ENCODE data around the gene FAM169A. TPM values are rescaled to one million over a fixed set of nuclear protein-coding genes. Genes with fewer than 3 reads are reported as not detected.
"Not testable (repeated sequence)": the region's sequence is repeated elsewhere in the genome, so short reads cannot be mapped to it uniquely, and the experiment has no call there.

The FAM169A gene
- total RNA-seq, 2 experiments from 2014 or later: 10.4 to 11.5 TPM

DNA sequence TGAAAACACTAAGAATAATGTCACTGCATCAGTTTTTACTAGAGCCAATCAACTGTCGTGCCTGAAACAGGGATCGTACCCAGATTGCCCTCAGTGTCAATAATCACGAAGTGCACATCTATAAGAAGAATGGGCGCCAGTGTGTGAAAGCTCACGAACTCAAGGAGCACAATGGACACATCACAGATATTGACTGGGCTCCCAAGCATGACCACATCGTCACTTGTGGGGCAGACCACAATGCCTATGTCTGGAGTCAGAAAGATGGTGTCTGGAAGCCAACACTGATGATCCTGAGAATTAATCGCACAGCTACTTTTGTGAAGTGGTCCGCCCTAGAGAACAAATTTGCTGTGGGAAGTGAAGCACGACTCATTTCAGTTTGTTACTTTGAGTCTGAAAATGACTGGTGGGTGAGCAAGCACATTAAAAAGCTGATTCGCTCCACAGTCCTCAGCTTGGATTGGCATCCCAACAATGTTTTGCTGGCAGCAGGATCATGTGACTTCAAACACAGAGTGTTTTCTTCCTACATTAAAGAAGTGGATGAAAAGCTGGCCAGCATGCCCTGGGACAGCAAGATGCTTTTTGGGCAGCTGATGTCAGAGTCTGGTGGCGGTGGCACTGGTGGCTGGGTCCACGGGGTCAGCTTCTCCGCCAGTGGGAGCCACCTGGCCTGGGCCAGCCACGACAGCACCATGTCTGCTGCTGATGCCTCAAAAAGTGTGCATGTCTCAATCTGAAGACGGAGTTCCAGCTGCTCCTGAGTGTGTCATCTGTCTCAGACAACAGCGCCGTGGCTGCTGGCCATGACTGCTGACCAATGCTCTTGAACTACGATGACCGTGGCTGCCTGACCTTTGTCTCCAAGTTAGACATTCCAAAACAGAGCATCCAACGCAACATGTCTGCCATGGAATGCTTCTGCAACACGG, 66.9 kb downstream of the FAM169A start:
- no peaks in the 10 kb centered on the region for H3K4me1 Mint-ChIP-seq (ENCODE audit: low read depth)
- no peak overlapping the region for H3K27ac Mint-ChIP-seq
- peaks cover 11% of the 10 kb centered on the region for H3K36me3 Mint-ChIP-seq (ENCODE audit: low read depth)
- H3K27me3 Mint-ChIP-seq: no peaks in the 10 kb centered on the region
- H3K9me3 Mint-ChIP-seq: no peaks in the 10 kb centered on the region
- POLR2A ChIA-PET: interaction anchor here (1.1 kb wide), 1 partner anchor 9 kb away, joined by 3 read pairs; no protein-coding TSS in a partner anchor
- no peak for ATAC-seq
- DNase-seq: no peak
- intact Hi-C loops (cut with micrococcal nuclease): no loop called here
- H3K4me3 Mint-ChIP-seq: no peak overlapping the region
- CTCF ChIA-PET: no interaction called here
- TF ChIP-seq, protein P1, sequence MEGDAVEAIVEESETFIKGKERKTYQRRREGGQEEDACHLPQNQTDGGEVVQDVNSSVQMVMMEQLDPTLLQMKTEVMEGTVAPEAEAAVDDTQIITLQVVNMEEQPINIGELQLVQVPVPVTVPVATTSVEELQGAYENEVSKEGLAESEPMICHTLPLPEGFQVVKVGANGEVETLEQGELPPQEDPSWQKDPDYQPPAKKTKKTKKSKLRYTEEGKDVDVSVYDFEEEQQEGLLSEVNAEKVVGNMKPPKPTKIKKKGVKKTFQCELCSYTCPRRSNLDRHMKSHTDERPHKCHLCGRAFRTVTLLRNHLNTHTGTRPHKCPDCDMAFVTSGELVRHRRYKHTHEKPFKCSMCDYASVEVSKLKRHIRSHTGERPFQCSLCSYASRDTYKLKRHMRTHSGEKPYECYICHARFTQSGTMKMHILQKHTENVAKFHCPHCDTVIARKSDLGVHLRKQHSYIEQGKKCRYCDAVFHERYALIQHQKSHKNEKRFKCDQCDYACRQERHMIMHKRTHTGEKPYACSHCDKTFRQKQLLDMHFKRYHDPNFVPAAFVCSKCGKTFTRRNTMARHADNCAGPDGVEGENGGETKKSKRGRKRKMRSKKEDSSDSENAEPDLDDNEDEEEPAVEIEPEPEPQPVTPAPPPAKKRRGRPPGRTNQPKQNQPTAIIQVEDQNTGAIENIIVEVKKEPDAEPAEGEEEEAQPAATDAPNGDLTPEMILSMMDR (IDR thresholded peaks at IDR 0.05): no peak

DNA sequence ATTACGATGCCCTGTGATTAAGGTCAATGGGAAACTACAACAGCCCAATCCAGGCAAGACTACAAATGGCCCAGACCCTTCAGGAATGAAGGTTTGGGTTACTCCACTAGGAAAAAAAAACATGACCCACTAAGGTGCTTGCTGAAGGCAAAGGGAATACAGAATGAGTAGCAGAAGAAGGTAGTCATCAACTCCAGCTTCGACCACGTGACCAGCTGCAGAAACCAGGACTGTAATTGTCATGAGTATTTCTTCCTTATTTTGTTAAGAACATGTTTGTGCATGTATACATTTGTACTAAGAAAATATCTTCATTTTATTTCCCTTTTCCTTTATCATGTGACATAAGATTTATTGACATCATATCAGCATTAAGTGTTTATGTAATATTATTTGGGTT, 74.5 kb downstream of the FAM169A start:
- H3K9me3 Mint-ChIP-seq; ATAC-seq; H3K4me3 Mint-ChIP-seq; CTCF ChIA-PET; H3K27me3 Mint-ChIP-seq; intact Hi-C loops (cut with micrococcal nuclease); POLR2A ChIA-PET; DNase-seq; H3K4me1 Mint-ChIP-seq (ENCODE audit: low read depth); H3K27ac Mint-ChIP-seq: not testable (repeated sequence)
- peaks cover 14% of the 10 kb centered on the region for H3K36me3 Mint-ChIP-seq (ENCODE audit: low read depth)

DNA sequence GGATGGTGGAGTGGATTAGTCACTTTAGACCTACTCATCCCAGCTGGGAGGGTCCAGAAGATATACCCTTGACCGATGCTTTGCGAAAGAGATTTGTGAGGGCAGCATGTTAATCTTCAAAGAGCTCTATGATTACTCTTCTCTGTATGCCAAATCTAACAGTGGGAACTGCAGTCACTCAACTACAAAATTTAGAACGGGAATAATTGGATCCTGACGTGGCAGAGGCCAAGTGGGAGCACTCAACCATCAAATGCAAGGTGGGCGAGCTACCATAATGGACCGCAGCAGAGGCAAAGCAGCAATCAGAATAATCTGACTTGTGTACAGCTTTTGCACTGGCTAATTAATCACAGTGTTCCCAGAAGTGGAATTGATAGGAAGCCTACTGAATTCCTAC, 78.8 kb downstream of the FAM169A start:
- Mint-ChIP-seq H3K4me1 (ENCODE audit: low read depth) (no peaks in the 10 kb centered on the region), H3K36me3 (ENCODE audit: low read depth) (peaks cover 7% of the 10 kb centered on the region), H3K27ac (no peak overlapping the region), H3K9me3 (no peaks in the 10 kb centered on the region), H3K4me3 (no peak overlapping the region), H3K27me3 (no peaks in the 10 kb centered on the region)
- CTCF ChIA-PET: interaction anchor here (1.0 to 1.6 kb wide), 2 partner anchors 9 to 21 kb away, joined by 4 read pairs; partner anchors contain the start of genes GFM2 and NSA2
- no peak for DNase-seq
- TF ChIP-seq, protein P1 (IDR thresholded peaks at IDR 0.05): no peak
- intact Hi-C loops (cut with micrococcal nuclease): no loop called here
- ATAC-seq: no peak
- POLR2A ChIA-PET: no interaction called here

DNA sequence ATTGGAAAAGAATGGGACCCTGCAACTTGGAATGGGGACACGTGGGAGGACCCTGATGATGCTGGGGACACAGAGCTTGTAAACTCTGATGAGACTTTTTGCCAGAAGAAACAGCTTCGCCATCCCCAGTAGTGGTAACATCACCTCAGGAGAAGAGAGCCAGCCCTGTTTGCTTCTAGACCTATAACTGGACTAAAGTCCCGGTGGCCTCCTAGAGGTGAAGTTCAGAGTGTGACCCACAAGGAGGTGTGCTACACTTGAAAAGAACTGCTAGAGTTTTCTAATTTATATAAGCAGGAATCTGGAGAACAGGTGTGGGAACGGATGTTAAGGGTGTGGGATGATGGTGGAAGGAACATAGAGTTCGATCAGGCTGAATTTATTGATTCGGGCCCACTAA, 79.3 kb downstream of the FAM169A start:
- H3K27me3 Mint-ChIP-seq: no peaks in the 10 kb centered on the region
- H3K9me3 Mint-ChIP-seq: no peaks in the 10 kb centered on the region
- ChIA-PET CTCF (interaction anchor here (1.0 to 1.6 kb wide), 2 partner anchors 9 to 20 kb away, joined by 4 read pairs; partner anchors contain the start of genes GFM2 and NSA2), POLR2A (no interaction called here)
- ATAC-seq (no peak), DNase-seq (no peak)
- intact Hi-C loops (cut with micrococcal nuclease): no loop called here
- no peak overlapping the region for H3K27ac Mint-ChIP-seq
- H3K36me3 Mint-ChIP-seq (ENCODE audit: low read depth): peaks cover 4% of the 10 kb centered on the region
- H3K4me3 Mint-ChIP-seq: no peak overlapping the region
- TF ChIP-seq, protein P1 (IDR thresholded peaks at IDR 0.05): no peak
- H3K4me1 Mint-ChIP-seq (ENCODE audit: low read depth): no peaks in the 10 kb centered on the region

DNA sequence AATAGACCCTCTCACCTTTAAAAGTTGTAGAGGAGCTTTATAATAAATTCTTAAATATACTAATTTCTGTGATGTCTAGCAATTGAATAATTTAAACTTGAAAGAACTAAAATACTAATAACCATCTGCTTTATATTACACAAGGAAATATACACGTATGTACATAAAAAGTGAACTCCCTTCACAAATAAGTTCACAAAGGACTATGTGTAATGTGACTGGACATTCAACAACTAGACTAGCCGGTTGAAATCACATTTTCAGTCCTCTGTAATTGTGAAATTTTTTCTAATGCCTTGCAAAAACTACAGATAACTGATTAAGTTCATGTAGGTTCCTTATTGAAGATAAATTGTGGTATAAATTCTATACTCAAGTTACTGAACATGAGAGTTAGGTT, 87.6 kb downstream of the FAM169A start:
- Mint-ChIP-seq H3K9me3 (no peaks in the 10 kb centered on the region), H3K4me3 (no peak overlapping the region), H3K27ac (peak overlapping the region; percentile 20), H3K36me3 (ENCODE audit: low read depth) (peaks cover 15% of the 10 kb centered on the region), H3K27me3 (no peaks in the 10 kb centered on the region), H3K4me1 (ENCODE audit: low read depth) (no peaks in the 10 kb centered on the region)
- CTCF ChIA-PET: no interaction called here
- intact Hi-C loops (cut with micrococcal nuclease): no loop called here
- DNase-seq: no peak
- POLR2A ChIA-PET: interaction anchor here (1.5 kb wide), 1 partner anchor 11 kb away, joined by 3 read pairs; the partner anchor contains the start of genes GFM2 and NSA2
- TF ChIP-seq, protein P1 (IDR thresholded peaks at IDR 0.05): no peak
- ATAC-seq: no peak
